Osteocyte (in vitro differentiated cells): ENCODE results near the gene MYO9A. TPM values are rescaled to one million over a fixed set of nuclear protein-coding genes. Genes with fewer than 3 reads are reported as not detected.

Experiments
- DNase-seq: peaks from one replicate; pipeline ENCODE4 v3.0.0; 2021; ENCODE audit warnings: mixed read lengths; ENCODE audit not compliant: unreplicated experiment; ENCODE audit errors: extremely low spot score
- H3K27ac Mint-ChIP-seq: one replicate; pipeline ENCODE4 v1.8.0; 2021; ENCODE audit warnings: mild to moderate bottlenecking, mixed read lengths; ENCODE audit not compliant: unreplicated experiment
- H3K27me3 Mint-ChIP-seq: one replicate; pipeline ENCODE4 v1.8.0; 2021; ENCODE audit warnings: mixed read lengths; ENCODE audit not compliant: unreplicated experiment
- H3K36me3 Mint-ChIP-seq: one replicate; pipeline ENCODE4 v1.8.0; 2021; ENCODE audit warnings: mixed read lengths; ENCODE audit not compliant: unreplicated experiment
- H3K4me1 Mint-ChIP-seq: one replicate; pipeline ENCODE4 v1.8.0; 2021; ENCODE audit warnings: mixed read lengths; ENCODE audit not compliant: unreplicated experiment
- H3K4me3 Mint-ChIP-seq: one replicate; pipeline ENCODE4 v1.8.0; 2021; ENCODE audit warnings: mild to moderate bottlenecking, moderate library complexity, mixed read lengths; ENCODE audit not compliant: unreplicated experiment
- H3K9me3 Mint-ChIP-seq: one replicate; pipeline ENCODE4 v1.8.0; 2021; ENCODE audit warnings: mixed read lengths; ENCODE audit not compliant: unreplicated experiment
- CTCF ChIP-seq: fragments of 200-600 bp; sonication (generic); IDR thresholded peaks from 2 replicates; pipeline ENCODE4 v1.5.0; 2021; ENCODE audit warnings: antibody characterized with exemption, mild to moderate bottlenecking, moderate library complexity
- total RNA-seq: library from RNA; stranded (reverse); gene quantifications from 2 replicates; pipeline ENCODE4 v1.2.1, GENCODE V29; 2021

Gene MYO9A
- total RNA-seq, 1 donor from 2014 or later, result 39.6 TPM

DNA sequence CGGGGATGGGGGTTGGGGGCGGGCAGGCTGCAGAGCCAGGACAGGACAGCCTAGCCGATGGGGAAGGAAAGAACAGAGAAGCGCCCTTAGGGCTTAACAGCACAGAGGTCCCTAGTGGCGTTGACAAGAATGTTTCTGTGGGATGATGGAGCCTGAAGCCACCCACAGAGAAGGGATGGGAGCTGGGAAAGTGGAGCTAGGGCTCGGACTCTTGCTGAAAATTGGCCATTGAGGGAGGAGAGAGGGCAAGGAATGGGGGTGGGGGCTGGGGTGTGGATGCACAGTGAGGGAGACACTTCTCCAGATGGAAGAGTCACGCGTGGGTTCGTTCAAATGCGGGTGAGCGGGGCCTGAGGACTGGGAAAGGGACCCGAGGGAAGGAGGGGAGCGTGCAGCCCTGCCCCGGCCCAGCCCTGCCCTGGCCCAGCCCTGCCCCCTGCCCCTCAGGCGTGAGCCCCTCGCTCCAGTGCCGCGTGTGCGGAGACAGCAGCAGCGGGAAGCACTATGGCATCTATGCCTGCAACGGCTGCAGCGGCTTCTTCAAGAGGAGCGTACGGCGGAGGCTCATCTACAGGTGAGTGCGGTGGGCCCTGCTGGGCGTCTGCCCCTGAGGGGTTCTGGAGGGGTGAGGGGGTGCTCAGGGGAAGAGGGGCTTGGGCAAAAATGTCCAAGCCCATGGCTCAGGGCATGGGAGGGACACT is 306.8 kb downstream of the MYO9A start:
- H3K27ac Mint-ChIP-seq, result no peak overlapping the region
- H3K36me3 Mint-ChIP-seq, result no peaks in the 10 kb centered on the region
- H3K4me3 Mint-ChIP-seq, result no peak overlapping the region
- H3K27me3 Mint-ChIP-seq, result no peaks in the 10 kb centered on the region
- H3K9me3 Mint-ChIP-seq, result no peaks in the 10 kb centered on the region
- peaks cover 30% of the 10 kb centered on the region for H3K4me1 Mint-ChIP-seq
- peak; percentile 83 for DNase-seq
- TF ChIP-seq CTCF, result no peak

DNA sequence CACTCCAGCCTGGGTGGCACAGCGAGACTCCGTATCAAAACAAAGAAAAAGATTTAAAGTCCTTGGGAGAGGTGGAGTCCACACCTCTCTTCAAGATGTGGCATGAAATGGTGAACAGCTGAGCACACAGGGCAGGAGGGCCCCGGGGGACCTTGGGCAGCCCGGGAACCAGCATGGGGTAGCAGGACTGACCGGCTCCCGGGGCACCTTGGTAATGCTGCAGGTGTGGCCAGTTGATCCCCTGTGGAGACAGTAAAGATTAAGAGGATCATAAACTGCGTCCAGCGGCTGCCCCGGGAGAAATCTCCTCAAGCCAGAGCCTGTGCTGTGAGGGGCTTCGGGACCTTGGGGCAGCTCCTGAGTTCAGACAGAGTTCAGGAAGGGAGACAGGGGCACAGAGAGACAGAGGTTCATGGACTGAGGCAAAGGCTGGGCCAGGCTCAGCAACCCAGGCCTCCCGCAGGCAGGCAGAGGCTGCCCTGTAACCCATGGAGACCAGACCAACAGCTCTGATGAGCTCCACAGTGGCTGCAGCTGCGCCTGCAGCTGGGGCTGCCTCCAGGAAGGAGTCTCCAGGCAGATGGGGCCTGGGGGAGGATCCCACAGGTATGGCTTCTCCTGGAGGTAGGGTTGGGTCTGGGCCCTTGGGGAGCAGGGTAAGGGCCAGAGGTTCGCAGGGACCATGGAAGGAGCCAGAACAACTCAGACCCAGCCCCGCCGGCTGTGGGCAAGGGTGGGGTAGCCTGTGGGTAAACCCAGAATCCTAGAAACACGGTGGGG is 307.5 kb downstream of the MYO9A start, which contains the start of gene NR2E3:
NR2E3 (plus strand) TSS at position 299 of the 780 bp plus-strand sequence; CDS start at position 489, 190 bp downstream.
- no peaks in the 10 kb centered on the region for H3K27me3 Mint-ChIP-seq
- TF ChIP-seq CTCF, result no peak
- H3K4me3 Mint-ChIP-seq, result no peak within 1 kb of the TSS
- no peak within 1 kb of the TSS for H3K27ac Mint-ChIP-seq
- peaks cover 37% of the 10 kb centered on the region for H3K4me1 Mint-ChIP-seq
- no peaks in the 10 kb centered on the region for H3K9me3 Mint-ChIP-seq
- DNase-seq, result peak; percentile 82
- no peaks in the 10 kb centered on the region for H3K36me3 Mint-ChIP-seq

- no peaks in the 10 kb centered on the region for H3K36me3 Mint-ChIP-seq
- H3K9me3 Mint-ChIP-seq, result no peaks in the 10 kb centered on the region
- peaks cover 47% of the 10 kb centered on the region for H3K4me1 Mint-ChIP-seq
- DNase-seq, result no peak
- no peak for TF ChIP-seq CTCF
- no peak overlapping the region for H3K27ac Mint-ChIP-seq
- H3K27me3 Mint-ChIP-seq, result no peaks in the 10 kb centered on the region
- no peak overlapping the region for H3K4me3 Mint-ChIP-seq
These were observed 308.6 kb downstream of the MYO9A start for GRCh38 chr15:71809346-71809745.

DNA sequence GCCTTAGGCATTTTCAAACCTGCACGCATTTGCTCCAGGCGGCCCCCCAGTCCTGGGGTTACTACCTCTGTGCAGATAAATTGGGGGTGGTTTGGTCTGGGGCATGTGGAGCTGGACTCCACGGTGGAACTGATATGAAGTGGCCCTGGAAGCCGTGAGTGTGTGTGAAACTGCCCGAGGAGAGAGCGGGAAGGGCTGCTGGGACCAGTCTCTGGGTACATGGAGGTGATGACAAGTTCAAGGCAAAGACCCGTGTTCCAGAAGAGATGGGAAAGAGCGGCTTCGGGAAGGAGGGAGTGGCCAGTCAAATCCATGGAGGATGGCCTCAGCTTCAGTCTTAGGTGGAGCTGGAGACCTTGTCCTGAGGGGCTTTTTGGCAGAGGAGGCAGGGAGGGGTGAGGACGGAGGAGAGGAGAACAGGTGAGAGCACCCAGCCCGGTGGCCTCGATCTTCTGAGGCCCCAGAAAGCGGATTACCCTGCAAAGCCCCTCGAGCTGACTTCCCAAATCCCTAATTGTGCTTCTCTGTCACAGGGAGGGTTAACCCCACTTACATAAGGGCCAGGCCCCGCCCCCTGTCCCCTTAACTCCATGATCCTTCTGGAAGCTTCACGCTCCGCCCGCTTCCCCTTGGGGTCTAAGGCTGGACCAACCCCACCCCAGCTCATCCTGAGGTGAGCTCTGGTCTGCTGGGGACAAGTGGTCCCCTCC is 309.5 kb downstream of the MYO9A start:
- Mint-ChIP-seq H3K27me3 (no peaks in the 10 kb centered on the region), H3K27ac (no peak overlapping the region), H3K4me1 (peaks cover 52% of the 10 kb centered on the region), H3K9me3 (no peaks in the 10 kb centered on the region), H3K36me3 (no peaks in the 10 kb centered on the region), H3K4me3 (no peak overlapping the region)
- no peak for TF ChIP-seq CTCF
- DNase-seq, result peak; percentile 72

- no peak for DNase-seq
- H3K9me3 Mint-ChIP-seq, result no peaks in the 10 kb centered on the region
- H3K27me3 Mint-ChIP-seq, result no peaks in the 10 kb centered on the region
- peaks cover 52% of the 10 kb centered on the region for H3K4me1 Mint-ChIP-seq
- H3K36me3 Mint-ChIP-seq, result no peaks in the 10 kb centered on the region
- H3K4me3 Mint-ChIP-seq, result no peak overlapping the region
- TF ChIP-seq CTCF, result no peak
- peak overlapping the region; percentile 72 for H3K27ac Mint-ChIP-seq
These were observed 310.3 kb downstream of the MYO9A start for GRCh38 chr15:71807691-71808091.
